IMR-90 (cell line): Measurements from ENCODE around the gene SLC27A6. TPM values are rescaled to one million over a fixed set of nuclear protein-coding genes. Genes with fewer than 3 reads are reported as not detected.

Source experiments
- ATAC-seq: fragments of 200-7000 bp; cut with Tn5 transposase; 2 replicates; pipeline ENCODE4 v1.9.1; 2020; ENCODE audit warnings: low read depth, mild to moderate bottlenecking, moderate library complexity
- BruUV-seq: library from RNA; stranded (reverse); fragments of 400-500 nt; replicated peaks from 2 replicates; lab custom pipeline; 2021; lab: Mats Ljungman, UMichigan
- CTCF ChIA-PET: fragments of 300-600 bp; formaldehyde crosslinking; extraction: SDS; loops from one replicate; lab custom pipeline; 2021; ENCODE audit warnings: antibody characterized with exemption; lab: Yijun Ruan, JAX
- POLR2A ChIA-PET: fragments of 300-600 bp; sonication (Branson Sonifier 250); formaldehyde crosslinking; loops from one replicate; lab custom pipeline; 2022; ENCODE audit warnings: antibody characterized with exemption; ENCODE audit not compliant: unreplicated experiment; lab: Charles Lee
- DNase-seq: peaks from one replicate; pipeline ENCODE4 v3.0.0; 2013
- H2AFZ ChIP-seq: replicated peaks from 2 replicates; pipeline ENCODE3; 2013; ENCODE audit warnings: low read length, mild to moderate bottlenecking; ENCODE audit not compliant: poor library complexity
- H2AK5ac ChIP-seq: 2 replicates; pipeline ENCODE4 v1.6.1; 2013; ENCODE audit warnings: low read depth, low read length, inconsistent platforms
- H2AK9ac ChIP-seq: replicated peaks from 2 replicates; pipeline ENCODE3; 2013; ENCODE audit warnings: mild to moderate bottlenecking, low read depth, low read length, moderate library complexity; ENCODE audit not compliant: poor library complexity
- H2BK120ac ChIP-seq: 2 replicates; pipeline ENCODE4 v1.6.1; 2013; ENCODE audit warnings: low read depth, low read length, inconsistent platforms
- H2BK15ac ChIP-seq: 3 replicates; pipeline ENCODE4 v1.6.1; 2013; ENCODE audit warnings: low read depth, low read length, inconsistent platforms
- H2BK20ac ChIP-seq: 2 replicates; pipeline ENCODE4 v1.6.1; 2013; ENCODE audit warnings: low read depth, mild to moderate bottlenecking, inconsistent platforms, low read length, moderate library complexity
- H2BK5ac ChIP-seq: 2 replicates; pipeline ENCODE4 v1.6.1; 2013; ENCODE audit warnings: mild to moderate bottlenecking, low read depth, low read length, inconsistent platforms; ENCODE audit not compliant: poor library complexity, severe bottlenecking
- H3K14ac ChIP-seq: replicated peaks from 2 replicates; pipeline ENCODE4 v1.6.1; 2013; ENCODE audit warnings: low read depth, low read length, inconsistent platforms
- H3K18ac ChIP-seq: 2 replicates; pipeline ENCODE4 v1.6.1; 2013; ENCODE audit warnings: low read depth, low read length, control low read depth
- H3K23ac ChIP-seq: 2 replicates; pipeline ENCODE4 v1.6.1; 2013; ENCODE audit warnings: low read depth, low read length, inconsistent platforms
- H3K27ac ChIP-seq: 2 replicates; pipeline ENCODE4 v1.5.1; 2013; ENCODE audit warnings: mild to moderate bottlenecking, control low read depth, low read length; ENCODE audit not compliant: insufficient read depth
- H3K27me3 ChIP-seq: 2 replicates; pipeline ENCODE4 v1.6.1; 2013; ENCODE audit warnings: low read length; ENCODE audit not compliant: control insufficient read depth, insufficient read depth
- H3K36me3 ChIP-seq: 2 replicates; pipeline ENCODE4 v1.6.1; 2013; ENCODE audit warnings: low read length, mixed read lengths; ENCODE audit not compliant: control insufficient read depth, insufficient read depth
- H3K4ac ChIP-seq: 2 replicates; pipeline ENCODE4 v1.6.1; 2013; ENCODE audit warnings: low read depth, low read length, inconsistent platforms
- H3K4me1 ChIP-seq: 2 replicates; pipeline ENCODE4 v1.6.1; 2013; ENCODE audit warnings: low read length, mixed read lengths; ENCODE audit not compliant: control insufficient read depth, insufficient read depth
- H3K4me2 ChIP-seq: 2 replicates; pipeline ENCODE4 v1.6.1; 2013; ENCODE audit warnings: low read depth, mild to moderate bottlenecking, control low read depth, low read length, moderate library complexity
- H3K4me3 ChIP-seq: 2 replicates; pipeline ENCODE4 v1.5.1; 2013; ENCODE audit warnings: low read depth, mild to moderate bottlenecking, control low read depth, low read length, moderate library complexity; ENCODE audit not compliant: insufficient read depth
- H3K56ac ChIP-seq: 2 replicates; pipeline ENCODE4 v1.6.1; 2013; ENCODE audit warnings: low read length, inconsistent platforms; ENCODE audit not compliant: insufficient read depth; ENCODE audit errors: extremely low read depth
- H3K79me1 ChIP-seq, 2 experiments: 2 replicates each; pipeline ENCODE4 v1.6.1; 2013; ENCODE audit warnings: low read length in 2 of 2, inconsistent platforms in 1 of 2, low read depth in 1 of 2
- H3K9ac ChIP-seq: 2 replicates; pipeline ENCODE4 v1.6.1; 2013; ENCODE audit warnings: low read depth, low read length, control low read depth
- H3K9me1 ChIP-seq: 2 replicates; pipeline ENCODE4 v1.6.1; 2013; ENCODE audit warnings: low read length, inconsistent platforms; ENCODE audit not compliant: insufficient read depth
- H3K9me3 ChIP-seq: 2 replicates; pipeline ENCODE4 v1.6.1; 2013; ENCODE audit warnings: low read length; ENCODE audit not compliant: control insufficient read depth, insufficient read depth
- H4K20me1 ChIP-seq: 2 replicates; pipeline ENCODE4 v1.6.1; 2013; ENCODE audit warnings: low read length, inconsistent platforms; ENCODE audit not compliant: insufficient read depth
- H4K5ac ChIP-seq: 2 replicates; pipeline ENCODE4 v1.6.1; 2013; ENCODE audit warnings: mild to moderate bottlenecking, low read depth, low read length, control low read depth
- H4K8ac ChIP-seq, 2 experiments: 2 replicates each; pipeline ENCODE4 v1.6.1; 2013; ENCODE audit warnings: low read depth in 2 of 2, low read length in 2 of 2, control low read depth in 1 of 2, inconsistent platforms in 1 of 2
- H4K91ac ChIP-seq: 2 replicates; pipeline ENCODE4 v1.6.1; 2013; ENCODE audit warnings: low read depth, low read length, inconsistent platforms; ENCODE audit not compliant: insufficient read depth
- BHLHE40 ChIP-seq: fragments of 150-350 bp; IDR thresholded peaks from 2 replicates; pipeline ENCODE4 v1.6.1; 2016; ENCODE audit warnings: mild to moderate bottlenecking, low read depth, low read length
- CEBPB ChIP-seq: IDR thresholded peaks from 2 replicates; pipeline ENCODE4 v1.6.1; 2012; ENCODE audit warnings: low read depth, low read length, improper control_type of control experiment
- CHD1 ChIP-seq: IDR thresholded peaks from 2 replicates; pipeline ENCODE4 v1.6.1; 2012; ENCODE audit warnings: low read depth, low read length, improper control_type of control experiment
- FOS ChIP-seq: fragments of 150-350 bp; IDR thresholded peaks from 2 replicates; pipeline ENCODE4 v1.6.1; 2016; ENCODE audit warnings: low read depth, low read length
- MAFK ChIP-seq: IDR thresholded peaks from 2 replicates; pipeline ENCODE4 v1.6.1; 2012; ENCODE audit warnings: low read depth, low read length, improper control_type of control experiment
- MAZ ChIP-seq: IDR thresholded peaks from 2 replicates; pipeline ENCODE4 v1.6.1; 2012; ENCODE audit warnings: low read depth, mild to moderate bottlenecking, low read length, improper control_type of control experiment, moderate library complexity, borderline replicate concordance
- MXI1 ChIP-seq: IDR thresholded peaks from 2 replicates; pipeline ENCODE4 v1.6.1; 2012; ENCODE audit warnings: low read depth, mild to moderate bottlenecking, low read length, moderate library complexity, borderline replicate concordance
- NFE2L2 ChIP-seq: fragments of 150-350 bp; IDR thresholded peaks from 2 replicates; pipeline ENCODE4 v1.6.1; 2016; ENCODE audit warnings: low read depth, mild to moderate bottlenecking, low read length
- POLR2A ChIP-seq: IDR thresholded peaks from 2 replicates; pipeline ENCODE4 v1.6.1; 2012; ENCODE audit warnings: mild to moderate bottlenecking, low read depth, low read length
- RAD21 ChIP-seq: IDR thresholded peaks from 2 replicates; pipeline ENCODE4 v1.6.1; 2012; ENCODE audit warnings: low read length, improper control_type of control experiment
- RCOR1 ChIP-seq: IDR thresholded peaks from 2 replicates; pipeline ENCODE4 v1.6.1; 2012; ENCODE audit warnings: mild to moderate bottlenecking, low read length, improper control_type of control experiment; ENCODE audit not compliant: insufficient replicate concordance
- RFX5 ChIP-seq: IDR thresholded peaks from 2 replicates; pipeline ENCODE4 v1.8.0; 2012; ENCODE audit warnings: low read depth, mild to moderate bottlenecking, low read length, moderate library complexity
- SMC3 ChIP-seq: fragments of 150-350 bp; IDR thresholded peaks from 2 replicates; pipeline ENCODE4 v1.6.1; 2016; ENCODE audit warnings: low read depth, mild to moderate bottlenecking, antibody characterized with exemption, low read length, moderate library complexity
- dilution Hi-C: fragments of 300-500 bp; cut with HindIII; formaldehyde crosslinking; loops from one replicate; pipeline ENCODE4 v1.14.3; 2018; ENCODE audit warnings: low sequenced_read_pairs; ENCODE audit not compliant: unreplicated experiment
- in situ Hi-C: fragments of 300-500 bp; cut with MboI; formaldehyde crosslinking; loops from 3 replicates; pipeline ENCODE4 v1.14.3; 2019; ENCODE audit warnings: low sequenced_read_pairs, inconsistent platforms, mixed read lengths
- intact Hi-C: fragments of 100-400 bp; cut with micrococcal nuclease; formaldehyde crosslinking; loops from 2 replicates; pipeline ENCODE4 v1.10.0; 2022
- polyA plus RNA-seq, 3 experiments: library from polyadenylated mRNA; depleted of rRNA; stranded (reverse); fragments of >200 nt; gene quantifications; 2 replicates each; pipeline ENCODE4 v1.2.3, GENCODE V29; 2012; ENCODE audit warnings: low replicate concordance in 1 of 3
- total RNA-seq: library from RNA; depleted of rRNA; stranded (reverse); fragments of >200 nt; gene quantifications from 2 replicates; pipeline ENCODE4 v1.2.3, GENCODE V29; 2012
- TF ChIP-seq, protein P1 (sequence below): conservative IDR thresholded peaks from 2 replicates; pipeline ENCODE4 v1.5.1; 2012; ENCODE audit warnings: mild to moderate bottlenecking, low read depth, low read length, improper control_type of control experiment
- TF ChIP-seq, protein P2 (sequence below): fragments of 150-350 bp; IDR thresholded peaks from 2 replicates; pipeline ENCODE4 v1.6.1; 2016; ENCODE audit warnings: low read depth, mild to moderate bottlenecking, low read length, moderate library complexity, borderline replicate concordance

The SLC27A6 gene
- total and polyA plus RNA-seq, 2 of the 4 experiments (the other 2 are of a cell fraction): under 0.01 to 0.02 TPM

DNA sequence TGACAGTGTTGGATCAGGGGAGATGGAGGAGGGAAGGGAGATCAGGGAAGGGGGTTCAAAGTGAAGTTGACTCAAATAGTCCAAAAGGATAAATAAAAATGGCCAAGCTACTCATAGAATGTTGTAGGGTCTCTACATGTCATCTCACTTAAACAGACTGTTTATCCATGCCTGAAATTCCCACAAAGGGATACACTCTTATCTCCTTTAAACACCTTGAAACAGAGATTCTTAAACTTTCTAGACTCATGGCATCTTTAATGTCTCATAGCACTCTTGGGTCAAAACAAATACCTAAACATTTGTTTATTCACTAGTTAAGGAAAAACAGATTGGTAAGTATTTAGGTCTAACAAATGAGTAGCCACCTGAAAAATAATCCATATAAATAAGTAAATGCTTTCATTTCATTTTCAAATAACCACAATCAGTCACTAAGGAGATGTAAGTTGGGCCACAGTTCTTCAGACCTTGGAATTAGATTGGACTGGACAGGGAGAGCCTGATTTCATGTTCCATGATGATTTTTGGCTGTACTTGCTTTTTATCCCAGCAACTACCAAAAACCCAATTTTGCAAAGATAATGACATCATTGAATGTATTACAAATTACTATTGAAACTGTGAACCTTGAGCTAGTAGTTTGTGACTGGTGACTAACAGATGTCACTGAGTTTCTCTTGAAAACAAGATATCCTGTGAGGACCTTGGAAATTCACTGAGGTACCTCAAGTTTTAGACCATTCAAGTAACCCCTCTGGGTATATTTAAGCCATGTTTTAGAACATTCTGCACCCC is 66.8 kb downstream of the SLC27A6 start:
- Histone ChIP-seq H3K4me1 (no peaks in the 10 kb centered on the region), H2BK20ac (no peak overlapping the region), H2AFZ (no peak overlapping the region), H4K8ac (no peak overlapping the region), H3K4ac (no peak overlapping the region), H3K27me3 (no peaks in the 10 kb centered on the region), H4K5ac (no peak overlapping the region), H3K23ac (no peak overlapping the region), H3K79me1 (no peaks in the 10 kb centered on the region), H3K56ac (no peak overlapping the region), H4K20me1 (no peaks in the 10 kb centered on the region), H2BK15ac (no peak overlapping the region), H2BK120ac (no peak overlapping the region), H3K14ac (no peak overlapping the region), H3K9ac (no peak overlapping the region), H3K36me3 (no peaks in the 10 kb centered on the region), H2AK9ac (no peak overlapping the region), H3K27ac (no peak overlapping the region), H2BK5ac (no peak overlapping the region), H2AK5ac (no peak overlapping the region), H4K91ac (no peak overlapping the region), H3K9me1 (no peaks in the 10 kb centered on the region), H3K9me3 (no peaks in the 10 kb centered on the region), H3K4me2 (no peak overlapping the region), H3K18ac (no peak overlapping the region), H3K4me3 (no peak overlapping the region)
- TF ChIP-seq MAZ: no peak
- TF ChIP-seq CHD1: no peak
- no peak for TF ChIP-seq RAD21
- no peak for TF ChIP-seq MAFK
- no peak for TF ChIP-seq NFE2L2
- TF ChIP-seq FOS: no peak
- TF ChIP-seq, protein P1, sequence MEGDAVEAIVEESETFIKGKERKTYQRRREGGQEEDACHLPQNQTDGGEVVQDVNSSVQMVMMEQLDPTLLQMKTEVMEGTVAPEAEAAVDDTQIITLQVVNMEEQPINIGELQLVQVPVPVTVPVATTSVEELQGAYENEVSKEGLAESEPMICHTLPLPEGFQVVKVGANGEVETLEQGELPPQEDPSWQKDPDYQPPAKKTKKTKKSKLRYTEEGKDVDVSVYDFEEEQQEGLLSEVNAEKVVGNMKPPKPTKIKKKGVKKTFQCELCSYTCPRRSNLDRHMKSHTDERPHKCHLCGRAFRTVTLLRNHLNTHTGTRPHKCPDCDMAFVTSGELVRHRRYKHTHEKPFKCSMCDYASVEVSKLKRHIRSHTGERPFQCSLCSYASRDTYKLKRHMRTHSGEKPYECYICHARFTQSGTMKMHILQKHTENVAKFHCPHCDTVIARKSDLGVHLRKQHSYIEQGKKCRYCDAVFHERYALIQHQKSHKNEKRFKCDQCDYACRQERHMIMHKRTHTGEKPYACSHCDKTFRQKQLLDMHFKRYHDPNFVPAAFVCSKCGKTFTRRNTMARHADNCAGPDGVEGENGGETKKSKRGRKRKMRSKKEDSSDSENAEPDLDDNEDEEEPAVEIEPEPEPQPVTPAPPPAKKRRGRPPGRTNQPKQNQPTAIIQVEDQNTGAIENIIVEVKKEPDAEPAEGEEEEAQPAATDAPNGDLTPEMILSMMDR: no peak
- TF ChIP-seq, protein P2, sequence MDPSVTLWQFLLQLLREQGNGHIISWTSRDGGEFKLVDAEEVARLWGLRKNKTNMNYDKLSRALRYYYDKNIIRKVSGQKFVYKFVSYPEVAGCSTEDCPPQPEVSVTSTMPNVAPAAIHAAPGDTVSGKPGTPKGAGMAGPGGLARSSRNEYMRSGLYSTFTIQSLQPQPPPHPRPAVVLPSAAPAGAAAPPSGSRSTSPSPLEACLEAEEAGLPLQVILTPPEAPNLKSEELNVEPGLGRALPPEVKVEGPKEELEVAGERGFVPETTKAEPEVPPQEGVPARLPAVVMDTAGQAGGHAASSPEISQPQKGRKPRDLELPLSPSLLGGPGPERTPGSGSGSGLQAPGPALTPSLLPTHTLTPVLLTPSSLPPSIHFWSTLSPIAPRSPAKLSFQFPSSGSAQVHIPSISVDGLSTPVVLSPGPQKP: no peak
- TF ChIP-seq CEBPB: no peak
- no peak for TF ChIP-seq BHLHE40
- no peak for TF ChIP-seq MXI1
- TF ChIP-seq RCOR1: no peak
- TF ChIP-seq RFX5: no peak
- TF ChIP-seq SMC3: no peak
- TF ChIP-seq POLR2A: no peak
- ChIA-PET POLR2A (no interaction called here), CTCF (no interaction called here)
- in situ Hi-C loops: no loop called here
- ATAC-seq: no peak
- dilution Hi-C loops: no loop called here
- no peak for DNase-seq
- BruUV-seq: no TSS peak
- intact Hi-C loops: no loop called here
